H1 (cell line): Measurements from ENCODE around the gene DOK6. TPM values are rescaled to one million over a fixed set of nuclear protein-coding genes. Genes with fewer than 3 reads are reported as not detected.

ENCODE experiments used
- NRF1 ChIP-seq: IDR thresholded peaks from 2 replicates; pipeline ENCODE4 v1.6.1; 2011; ENCODE audit warnings: mild to moderate bottlenecking, low read depth, low read length, improper control_type of control experiment
- SIN3A ChIP-seq, 2 experiments: IDR thresholded peaks in 1 of 2; conservative IDR thresholded peaks in 1 of 2; 2 replicates each; pipeline ENCODE4 v1.6.1; 2011 to 2012; ENCODE audit warnings: low read length in 2 of 2, improper control_type of control experiment in 1 of 2, low read depth in 1 of 2, mild to moderate bottlenecking in 1 of 2
- SP4 ChIP-seq: IDR thresholded peaks from 2 replicates; pipeline ENCODE4 v1.6.1; 2012; ENCODE audit warnings: low read length, inconsistent platforms
- ZNF274 ChIP-seq: IDR thresholded peaks from 2 replicates; pipeline ENCODE4 v1.7.0; 2012; ENCODE audit warnings: low read length, borderline replicate concordance; ENCODE audit errors: extremely low read depth
- polyA plus RNA-seq, 7 experiments: library from polyadenylated mRNA; depleted of rRNA in 3 of 7; stranded (reverse) in 5 of 7; unstranded in 2 of 7; fragments of >200 nt in 5 of 7; fragments of 200-250 nt in 2 of 7; gene quantifications; 1 replicate in 5 of 7; 2 replicates in 1 of 7; 4 replicates in 1 of 7; pipeline versions ENCODE4 v1.2.1 to v1.2.3, GENCODE V29; 2011 to 2013; ENCODE audit warnings: missing spikeins in 2 of 7, mixed read lengths in 2 of 7
- total RNA-seq: library from RNA; stranded (reverse); fragmentation: NEBNext Ultra II Directional; extraction: Animal tissue kit (Norgen Biotek cat#: 25700); gene quantifications from 2 replicates; pipeline ENCODE4 v1.2.1, GENCODE V29; 2021
- TF ChIP-seq, protein P1 (sequence below): fragments of 300-600 bp; sonication (generic); IDR thresholded peaks from 2 replicates; pipeline ENCODE4 v1.7.1; 2012; ENCODE audit warnings: low read length, moderate library complexity, mild to moderate bottlenecking, inconsistent platforms; ENCODE audit not compliant: insufficient replicate concordance

The DOK6 gene
- total and polyA plus RNA-seq, 2 of the 8 experiments (the other 6 are each of a cell fraction or from before 2014, with no cell fraction given) = 0.33 to 0.50 TPM

DNA sequence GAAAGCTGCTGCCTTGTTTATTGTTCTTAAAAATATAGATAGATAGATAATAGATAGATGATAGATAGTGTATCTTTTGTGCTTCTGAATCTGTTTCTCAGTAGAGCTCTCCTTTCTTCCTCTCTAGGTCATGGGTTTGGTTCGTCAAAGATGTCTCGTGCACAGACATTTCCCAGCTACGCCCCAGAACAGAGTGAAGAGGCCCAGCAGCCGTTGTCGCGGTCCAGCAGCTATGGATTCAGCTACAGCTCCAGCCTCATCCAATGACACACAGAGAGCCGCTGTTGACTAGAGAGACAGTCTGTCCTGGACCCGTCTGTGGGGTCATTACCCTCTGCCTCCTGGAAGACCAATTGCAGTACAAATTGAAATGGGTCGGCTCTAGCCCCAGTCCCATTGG is 440.4 kb downstream of the DOK6 start (continued):
- TF ChIP-seq, protein P1, sequence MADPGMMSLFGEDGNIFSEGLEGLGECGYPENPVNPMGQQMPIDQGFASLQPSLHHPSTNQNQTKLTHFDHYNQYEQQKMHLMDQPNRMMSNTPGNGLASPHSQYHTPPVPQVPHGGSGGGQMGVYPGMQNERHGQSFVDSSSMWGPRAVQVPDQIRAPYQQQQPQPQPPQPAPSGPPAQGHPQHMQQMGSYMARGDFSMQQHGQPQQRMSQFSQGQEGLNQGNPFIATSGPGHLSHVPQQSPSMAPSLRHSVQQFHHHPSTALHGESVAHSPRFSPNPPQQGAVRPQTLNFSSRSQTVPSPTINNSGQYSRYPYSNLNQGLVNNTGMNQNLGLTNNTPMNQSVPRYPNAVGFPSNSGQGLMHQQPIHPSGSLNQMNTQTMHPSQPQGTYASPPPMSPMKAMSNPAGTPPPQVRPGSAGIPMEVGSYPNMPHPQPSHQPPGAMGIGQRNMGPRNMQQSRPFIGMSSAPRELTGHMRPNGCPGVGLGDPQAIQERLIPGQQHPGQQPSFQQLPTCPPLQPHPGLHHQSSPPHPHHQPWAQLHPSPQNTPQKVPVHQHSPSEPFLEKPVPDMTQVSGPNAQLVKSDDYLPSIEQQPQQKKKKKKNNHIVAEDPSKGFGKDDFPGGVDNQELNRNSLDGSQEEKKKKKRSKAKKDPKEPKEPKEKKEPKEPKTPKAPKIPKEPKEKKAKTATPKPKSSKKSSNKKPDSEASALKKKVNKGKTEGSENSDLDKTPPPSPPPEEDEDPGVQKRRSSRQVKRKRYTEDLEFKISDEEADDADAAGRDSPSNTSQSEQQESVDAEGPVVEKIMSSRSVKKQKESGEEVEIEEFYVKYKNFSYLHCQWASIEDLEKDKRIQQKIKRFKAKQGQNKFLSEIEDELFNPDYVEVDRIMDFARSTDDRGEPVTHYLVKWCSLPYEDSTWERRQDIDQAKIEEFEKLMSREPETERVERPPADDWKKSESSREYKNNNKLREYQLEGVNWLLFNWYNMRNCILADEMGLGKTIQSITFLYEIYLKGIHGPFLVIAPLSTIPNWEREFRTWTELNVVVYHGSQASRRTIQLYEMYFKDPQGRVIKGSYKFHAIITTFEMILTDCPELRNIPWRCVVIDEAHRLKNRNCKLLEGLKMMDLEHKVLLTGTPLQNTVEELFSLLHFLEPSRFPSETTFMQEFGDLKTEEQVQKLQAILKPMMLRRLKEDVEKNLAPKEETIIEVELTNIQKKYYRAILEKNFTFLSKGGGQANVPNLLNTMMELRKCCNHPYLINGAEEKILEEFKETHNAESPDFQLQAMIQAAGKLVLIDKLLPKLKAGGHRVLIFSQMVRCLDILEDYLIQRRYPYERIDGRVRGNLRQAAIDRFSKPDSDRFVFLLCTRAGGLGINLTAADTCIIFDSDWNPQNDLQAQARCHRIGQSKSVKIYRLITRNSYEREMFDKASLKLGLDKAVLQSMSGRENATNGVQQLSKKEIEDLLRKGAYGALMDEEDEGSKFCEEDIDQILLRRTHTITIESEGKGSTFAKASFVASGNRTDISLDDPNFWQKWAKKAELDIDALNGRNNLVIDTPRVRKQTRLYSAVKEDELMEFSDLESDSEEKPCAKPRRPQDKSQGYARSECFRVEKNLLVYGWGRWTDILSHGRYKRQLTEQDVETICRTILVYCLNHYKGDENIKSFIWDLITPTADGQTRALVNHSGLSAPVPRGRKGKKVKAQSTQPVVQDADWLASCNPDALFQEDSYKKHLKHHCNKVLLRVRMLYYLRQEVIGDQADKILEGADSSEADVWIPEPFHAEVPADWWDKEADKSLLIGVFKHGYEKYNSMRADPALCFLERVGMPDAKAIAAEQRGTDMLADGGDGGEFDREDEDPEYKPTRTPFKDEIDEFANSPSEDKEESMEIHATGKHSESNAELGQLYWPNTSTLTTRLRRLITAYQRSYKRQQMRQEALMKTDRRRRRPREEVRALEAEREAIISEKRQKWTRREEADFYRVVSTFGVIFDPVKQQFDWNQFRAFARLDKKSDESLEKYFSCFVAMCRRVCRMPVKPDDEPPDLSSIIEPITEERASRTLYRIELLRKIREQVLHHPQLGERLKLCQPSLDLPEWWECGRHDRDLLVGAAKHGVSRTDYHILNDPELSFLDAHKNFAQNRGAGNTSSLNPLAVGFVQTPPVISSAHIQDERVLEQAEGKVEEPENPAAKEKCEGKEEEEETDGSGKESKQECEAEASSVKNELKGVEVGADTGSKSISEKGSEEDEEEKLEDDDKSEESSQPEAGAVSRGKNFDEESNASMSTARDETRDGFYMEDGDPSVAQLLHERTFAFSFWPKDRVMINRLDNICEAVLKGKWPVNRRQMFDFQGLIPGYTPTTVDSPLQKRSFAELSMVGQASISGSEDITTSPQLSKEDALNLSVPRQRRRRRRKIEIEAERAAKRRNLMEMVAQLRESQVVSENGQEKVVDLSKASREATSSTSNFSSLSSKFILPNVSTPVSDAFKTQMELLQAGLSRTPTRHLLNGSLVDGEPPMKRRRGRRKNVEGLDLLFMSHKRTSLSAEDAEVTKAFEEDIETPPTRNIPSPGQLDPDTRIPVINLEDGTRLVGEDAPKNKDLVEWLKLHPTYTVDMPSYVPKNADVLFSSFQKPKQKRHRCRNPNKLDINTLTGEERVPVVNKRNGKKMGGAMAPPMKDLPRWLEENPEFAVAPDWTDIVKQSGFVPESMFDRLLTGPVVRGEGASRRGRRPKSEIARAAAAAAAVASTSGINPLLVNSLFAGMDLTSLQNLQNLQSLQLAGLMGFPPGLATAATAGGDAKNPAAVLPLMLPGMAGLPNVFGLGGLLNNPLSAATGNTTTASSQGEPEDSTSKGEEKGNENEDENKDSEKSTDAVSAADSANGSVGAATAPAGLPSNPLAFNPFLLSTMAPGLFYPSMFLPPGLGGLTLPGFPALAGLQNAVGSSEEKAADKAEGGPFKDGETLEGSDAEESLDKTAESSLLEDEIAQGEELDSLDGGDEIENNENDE = no peak
- TF ChIP-seq ZNF274 (no peak), SP4 (no peak), NRF1 (no peak), SIN3A (conservative IDR thresholded peaks at IDR 0.05 in 1 of 2, IDR thresholded peaks at IDR 0.05 in 1 of 2; ENCODE audit: low read depth in 1 of 2, low read length in 2 of 2) (no peak)
